SHP77 treated with DMSO at 0.1 percent for 48 hours (cell line): ENCODE measurements around the gene TSEN2.
"Not testable (repeated sequence)": the region's sequence is repeated elsewhere in the genome, so short reads cannot be mapped to it uniquely, and the experiment has no call there.

Experiments
- DNase-seq: peaks from one replicate; lab custom pipeline; 2025; lab: John Stamatoyannopoulos, UW

Gene TSEN2

DNA sequence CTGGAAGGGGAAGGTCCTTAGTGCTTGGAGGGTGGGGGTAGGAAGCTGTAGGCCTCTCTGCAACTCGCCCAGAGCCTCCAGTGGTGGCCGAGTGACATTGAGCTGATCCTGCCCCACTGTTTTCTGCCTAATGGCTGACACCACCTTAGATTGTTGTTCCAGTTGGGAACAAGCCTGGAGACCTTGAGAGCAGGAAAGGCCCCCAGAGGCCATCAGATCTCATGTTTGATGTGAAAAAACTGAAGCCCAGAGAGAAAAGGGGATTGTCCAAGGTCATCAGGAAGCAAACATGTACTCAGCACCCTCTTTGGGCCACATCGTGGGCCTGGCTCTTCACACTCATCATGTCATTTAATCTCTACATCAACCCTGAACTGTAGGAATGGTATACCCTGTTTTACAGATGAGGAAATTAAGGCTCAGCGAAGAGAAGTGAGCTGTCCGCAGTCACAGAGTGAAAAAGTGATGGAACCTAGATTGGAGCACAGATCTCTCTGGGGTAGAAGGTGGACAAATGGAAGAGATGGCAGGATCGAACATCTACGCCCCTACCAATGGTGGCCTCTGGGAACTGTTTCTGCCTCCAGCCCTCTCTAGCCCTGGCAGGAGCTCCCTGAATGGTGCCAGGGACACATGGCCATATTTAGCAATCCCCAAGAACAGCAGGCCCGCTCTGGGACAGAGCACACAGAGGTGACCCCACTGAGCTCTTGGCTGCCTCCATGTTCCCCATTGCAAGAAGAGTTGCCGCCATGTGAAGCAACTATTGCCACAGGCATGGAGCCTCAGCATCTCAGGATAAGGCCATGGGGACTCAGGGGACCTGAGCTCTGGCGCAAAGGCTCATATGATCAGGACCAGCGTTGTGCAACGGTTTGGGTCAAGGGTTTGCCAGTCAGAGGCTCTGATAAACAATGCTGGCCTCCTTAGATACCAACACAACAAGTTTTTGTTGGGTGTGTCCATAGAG is 31.6 kb upstream of the TSEN2 start:
- no peak for DNase-seq

DNA sequence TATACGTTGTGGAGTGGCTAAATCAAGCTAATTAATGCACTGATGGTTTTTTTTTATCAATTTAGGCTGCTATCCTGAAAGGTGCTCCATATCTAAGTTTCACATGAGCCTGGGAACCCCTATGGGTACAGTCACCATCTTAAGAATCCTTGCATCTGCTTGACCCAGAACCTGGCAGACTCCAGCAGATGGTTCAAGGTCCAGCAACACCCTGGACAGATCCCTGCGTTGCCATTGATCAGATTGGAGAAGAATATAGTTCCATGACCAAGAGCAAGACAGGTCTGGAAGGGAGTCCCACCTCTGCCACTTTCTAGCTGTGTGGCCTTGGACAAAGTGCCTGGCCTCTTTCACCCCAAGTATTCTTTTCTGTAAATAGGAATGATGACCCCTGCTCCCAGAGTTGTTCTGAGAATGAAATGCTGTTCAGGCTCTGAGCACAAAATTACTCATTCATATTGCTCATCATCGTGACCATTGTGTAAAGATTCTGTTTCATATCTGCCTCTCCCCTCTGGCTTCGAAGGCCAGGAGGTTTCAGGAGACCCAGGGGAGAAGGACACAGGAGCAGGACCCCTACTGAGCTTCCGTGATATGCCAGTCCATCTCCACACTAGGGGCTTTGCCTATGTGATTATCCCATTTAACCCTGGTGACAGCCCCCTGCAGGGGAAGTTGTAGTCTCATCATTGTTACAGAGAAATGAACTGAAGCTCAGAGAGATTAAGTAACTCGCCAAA is 30.0 kb upstream of the TSEN2 start:
- DNase-seq: no peak

DNA sequence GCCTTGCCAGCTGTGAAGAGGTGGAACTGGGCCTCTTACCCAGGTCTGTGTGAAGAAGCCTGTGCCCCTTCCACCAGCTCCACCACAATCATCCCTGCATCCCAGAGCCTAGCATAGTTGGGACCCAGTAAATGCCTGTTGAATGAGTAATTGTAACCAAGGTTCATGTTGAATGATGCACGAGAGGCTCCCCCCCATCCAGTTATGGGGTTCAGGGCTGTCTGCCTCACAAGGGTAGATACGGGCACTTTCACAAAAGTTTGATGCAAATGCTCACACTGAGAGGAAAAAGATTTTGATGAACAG is 29.5 kb upstream of the TSEN2 start:
- no peak for DNase-seq

DNA sequence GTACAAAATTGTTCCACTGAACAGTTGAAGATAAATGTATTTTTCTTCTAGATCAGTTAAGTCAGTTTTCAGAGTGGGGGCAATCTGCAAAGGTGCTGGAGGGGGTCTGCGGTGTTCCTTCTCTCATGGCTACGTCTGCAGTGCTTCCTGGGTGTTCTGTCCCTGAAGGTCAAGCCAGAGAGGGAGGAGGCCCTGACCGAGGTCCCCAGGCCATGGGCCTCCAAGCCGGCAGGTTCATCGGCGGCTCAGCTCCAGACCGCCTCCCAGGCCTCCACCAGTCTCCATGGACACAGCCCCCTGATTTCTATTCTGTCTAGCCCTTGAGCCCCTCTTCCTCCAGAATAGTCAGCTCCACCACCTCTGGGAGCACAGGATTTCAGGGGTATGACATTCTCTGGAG is 28.5 kb upstream of the TSEN2 start:
- no peak for DNase-seq

DNA sequence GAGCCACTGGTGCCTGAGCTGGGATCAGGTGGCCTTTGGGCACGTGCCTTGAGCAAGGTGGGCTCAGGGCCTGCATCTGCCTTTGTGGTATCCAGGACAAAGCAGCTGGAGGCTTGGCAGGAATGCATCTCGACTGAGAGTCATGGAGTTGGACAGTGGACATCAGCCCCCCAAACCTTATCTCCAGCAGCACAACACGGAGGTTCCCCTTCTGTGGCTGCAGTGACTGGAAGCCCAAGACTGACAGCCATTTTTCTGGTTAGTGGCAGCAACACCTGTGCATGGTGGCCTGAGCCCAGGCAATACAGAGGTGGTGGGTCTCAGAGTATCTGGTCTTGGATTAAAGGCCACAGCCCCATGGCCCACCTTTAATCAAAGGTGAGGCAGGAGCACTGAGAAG is 27.8 kb upstream of the TSEN2 start:
- no peak for DNase-seq

DNA sequence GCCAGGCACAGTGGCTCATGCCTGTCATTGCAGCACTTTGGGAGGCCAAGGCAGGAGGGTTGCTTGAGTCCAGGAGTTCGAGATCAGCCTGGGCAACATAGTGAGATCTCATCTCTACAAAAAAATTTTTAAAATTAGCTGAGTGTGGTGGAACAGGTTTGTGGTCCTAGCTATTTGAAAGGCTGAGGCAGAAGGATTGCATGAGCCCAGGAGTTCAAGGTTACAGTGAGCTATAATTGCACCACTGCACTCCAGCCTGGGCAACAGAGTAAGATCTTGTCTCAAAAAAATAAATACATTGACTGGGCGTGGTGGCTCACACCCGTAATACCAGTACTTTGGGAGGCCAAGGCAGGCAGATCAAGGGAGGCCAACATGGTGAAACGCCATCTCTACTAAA is 26.9 kb upstream of the TSEN2 start:
- not testable (repeated sequence) for DNase-seq

DNA sequence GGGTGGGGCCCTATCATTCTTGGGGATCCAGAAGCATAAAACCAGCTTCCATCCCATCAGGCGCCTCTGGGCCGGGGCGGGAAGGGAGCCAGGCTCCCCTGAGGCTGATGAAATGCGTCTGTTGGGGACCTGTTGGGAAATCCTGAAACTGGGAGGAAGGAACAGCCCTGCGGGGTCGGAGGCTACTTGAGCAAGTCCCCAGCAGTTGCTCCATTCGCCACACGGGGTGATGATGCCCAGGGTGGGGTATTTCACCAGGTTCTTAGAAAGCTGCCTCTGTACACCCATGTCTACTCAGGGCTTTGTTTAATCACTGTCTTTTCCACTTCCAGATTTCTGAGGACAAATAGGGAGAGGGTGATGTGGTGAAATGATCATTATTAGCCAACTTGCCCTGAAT is 25.4 kb upstream of the TSEN2 start:
- DNase-seq: no peak

DNA sequence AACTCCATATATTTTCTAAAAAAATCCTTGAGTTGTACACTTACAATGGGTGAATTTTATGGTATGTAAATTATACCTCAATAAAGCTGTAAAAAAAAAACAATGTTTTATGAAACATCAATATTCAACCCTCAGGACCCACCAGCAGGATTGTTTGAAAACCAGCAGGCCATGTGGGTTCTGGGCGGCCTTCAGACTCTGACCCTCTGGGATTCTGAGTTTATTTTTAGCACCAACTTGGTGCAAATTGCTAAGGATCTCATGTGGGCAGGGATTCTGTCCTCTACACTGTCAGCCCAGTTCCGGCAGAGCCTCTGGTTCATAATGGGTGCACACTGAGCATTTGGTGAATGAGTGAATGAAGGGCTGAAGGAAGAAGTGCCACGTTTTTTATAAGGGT is 24.2 kb upstream of the TSEN2 start:
- no peak for DNase-seq

DNA sequence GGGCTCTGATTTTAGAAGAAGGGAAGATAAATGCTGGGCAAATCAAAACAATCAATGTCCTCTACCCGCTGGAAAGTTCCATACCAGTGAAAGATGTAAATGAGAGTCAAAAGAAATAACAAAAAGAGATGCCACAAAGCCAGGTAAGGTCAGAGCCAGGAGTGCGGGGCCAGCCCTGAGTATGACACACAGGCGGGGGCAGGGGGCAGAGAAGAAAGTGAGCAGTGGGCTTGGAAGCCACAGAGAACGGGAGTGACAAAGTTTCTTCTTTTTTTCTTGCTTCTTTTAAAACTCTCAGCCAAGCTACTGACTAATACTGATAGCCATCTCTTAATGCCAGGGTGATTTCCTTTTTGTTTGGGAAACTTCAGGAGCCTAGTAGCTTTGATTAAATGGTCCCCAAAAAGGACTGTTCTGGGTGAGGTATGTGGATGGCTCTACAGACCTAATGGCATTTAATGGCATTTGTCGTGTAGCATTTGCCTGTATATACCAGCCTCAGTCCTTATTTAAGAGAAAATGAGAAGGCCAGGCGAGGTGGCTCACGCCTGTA is 23.1 kb upstream of the TSEN2 start:
- no peak for DNase-seq

DNA sequence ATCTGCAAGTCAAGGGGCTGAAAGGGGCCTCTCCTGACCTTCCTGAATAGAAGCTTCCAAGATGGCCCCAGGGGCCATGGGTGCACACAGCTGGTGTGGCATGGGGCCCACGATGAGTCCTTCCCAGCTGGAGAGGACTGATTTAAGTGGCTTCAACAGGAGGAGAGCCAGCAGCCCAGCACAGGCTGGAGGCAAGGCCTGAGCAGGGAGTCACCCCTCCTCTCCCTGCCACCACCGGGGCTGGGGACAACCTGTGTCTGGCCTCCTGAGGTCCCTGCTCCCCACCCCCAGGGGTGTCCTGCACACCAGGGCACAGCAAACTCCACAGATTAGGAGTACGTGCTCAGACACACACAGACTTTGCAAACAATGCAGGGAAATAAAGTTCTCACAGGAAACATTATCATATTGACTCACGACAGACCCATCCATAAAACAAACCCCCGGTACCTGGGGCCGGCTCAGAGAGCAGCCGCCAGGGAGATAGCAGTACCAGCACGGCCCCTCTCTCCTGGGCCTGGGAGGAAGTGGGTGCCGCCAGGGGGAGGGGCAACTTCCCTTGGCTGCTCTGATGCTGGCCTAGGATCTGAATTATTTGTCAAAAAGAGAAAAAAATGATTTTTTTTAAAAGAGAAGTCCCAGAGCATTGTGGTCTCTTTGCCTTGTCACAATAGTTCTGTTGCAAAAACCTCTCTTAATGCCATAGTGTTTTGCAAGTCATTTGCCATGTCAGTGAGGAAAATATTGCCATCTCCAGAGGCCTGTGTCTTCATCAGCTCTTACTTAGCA is 21.9 kb upstream of the TSEN2 start:
- no peak for DNase-seq

DNA sequence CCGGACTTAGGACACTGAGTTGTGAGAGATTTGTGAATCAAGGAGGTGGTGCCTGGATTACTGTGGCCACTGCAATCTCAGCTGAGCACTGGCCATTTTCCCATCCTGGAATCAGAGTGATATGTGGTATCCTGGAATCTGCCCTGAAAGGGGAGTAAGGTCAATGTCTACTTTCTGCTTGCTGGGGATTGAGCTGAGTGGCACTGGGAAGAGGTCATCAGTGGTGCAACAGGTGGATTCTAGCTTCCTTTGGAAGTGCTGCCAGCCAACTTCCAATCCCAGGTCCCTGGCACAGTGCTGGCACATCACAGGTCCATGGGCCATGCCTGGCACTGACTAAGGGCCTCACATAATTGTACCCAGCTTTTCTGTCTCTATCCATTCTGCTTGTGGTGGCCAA is 20.6 kb upstream of the TSEN2 start:
- no peak for DNase-seq

DNA sequence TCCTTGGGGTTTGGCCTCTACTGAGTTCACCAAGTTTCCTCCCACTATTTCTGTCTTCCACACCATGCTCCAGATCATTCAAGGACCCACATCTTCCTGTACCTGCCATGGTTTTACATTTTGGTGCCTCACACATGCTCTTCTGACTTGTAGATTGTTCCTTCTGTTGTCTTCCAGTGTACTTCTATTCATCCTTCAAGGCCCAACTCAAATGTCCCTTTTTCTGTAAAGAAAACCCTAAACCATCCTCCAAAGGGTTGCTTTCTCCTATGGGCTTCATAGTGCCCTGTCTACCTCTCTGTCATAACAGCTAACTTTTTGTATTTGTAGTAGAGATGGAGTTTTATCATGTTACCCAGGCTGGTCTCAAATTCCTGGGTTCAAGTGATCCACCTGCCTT is 20.1 kb upstream of the TSEN2 start:
- no peak for DNase-seq

DNA sequence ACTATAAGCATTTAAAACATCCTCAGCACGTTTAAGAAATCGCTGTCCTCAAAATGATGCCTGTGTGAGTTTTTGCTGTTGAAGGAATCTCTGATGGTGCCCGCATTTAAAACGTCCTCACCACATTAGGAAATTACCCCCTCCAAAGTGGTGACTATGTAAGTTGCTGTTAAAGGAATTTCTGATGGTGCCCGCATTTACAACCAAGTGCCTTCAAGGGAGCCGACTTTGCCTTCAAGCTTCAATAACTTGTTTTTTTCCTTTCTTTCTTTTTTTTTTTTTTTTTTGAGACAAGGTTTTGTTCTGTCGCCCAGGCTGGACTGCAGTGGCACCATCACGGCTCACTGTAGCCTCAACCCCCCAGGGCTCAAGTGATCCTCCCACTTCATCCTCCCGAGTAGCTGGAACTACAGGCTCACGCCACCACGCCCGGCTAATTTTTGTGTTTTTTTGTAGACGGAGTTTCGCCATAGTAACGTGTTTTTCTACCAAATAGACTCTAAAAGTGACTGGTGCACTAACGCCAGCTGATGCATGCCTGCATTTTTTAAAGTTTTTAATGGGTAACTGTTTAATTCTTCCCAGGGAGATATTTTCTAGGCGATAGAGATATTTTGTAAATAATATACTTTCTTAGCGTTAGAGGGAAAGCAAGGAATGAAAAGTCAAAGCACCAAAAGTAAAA is 19.0 kb upstream of the TSEN2 start:
- no peak for DNase-seq

DNA sequence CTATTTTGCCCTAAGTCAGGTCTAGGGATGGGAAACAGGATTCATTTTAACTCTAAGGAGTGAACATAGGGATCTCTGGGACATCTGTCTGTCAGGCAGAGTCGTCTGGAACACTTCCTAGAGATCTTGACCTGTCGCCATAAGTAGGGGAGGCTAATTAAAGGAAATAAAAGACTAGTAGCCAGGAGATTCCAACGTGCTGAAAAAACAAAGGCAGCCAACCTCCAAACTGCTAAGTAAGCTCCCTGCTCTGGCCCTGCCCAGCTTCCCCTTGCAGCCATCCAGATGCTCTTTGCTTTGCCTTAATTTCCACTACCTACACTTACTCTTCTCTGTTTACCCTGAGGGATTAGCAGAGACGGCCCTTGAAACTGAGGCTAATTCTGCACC is 18.4 kb upstream of the TSEN2 start:
- no peak for DNase-seq

DNA sequence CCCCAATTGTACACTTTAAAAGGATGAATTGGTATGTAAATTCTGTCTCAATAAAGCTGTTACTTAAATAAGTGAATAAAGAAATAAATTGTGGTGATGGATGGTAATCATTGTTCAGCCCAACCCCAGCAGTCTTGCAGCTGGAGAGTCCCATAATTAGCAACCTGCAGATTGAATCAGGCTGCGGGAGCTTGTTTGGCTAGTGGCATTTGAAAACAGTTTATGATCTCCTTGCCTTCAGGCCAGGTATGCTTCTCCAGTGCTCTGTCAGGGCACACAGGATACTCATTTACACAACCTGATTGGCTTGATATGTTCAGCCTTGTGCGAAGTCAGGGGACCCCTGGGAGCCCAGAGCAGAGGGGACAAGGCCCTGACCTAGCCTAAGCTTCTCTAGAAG is 16.5 kb upstream of the TSEN2 start:
- no peak for DNase-seq

DNA sequence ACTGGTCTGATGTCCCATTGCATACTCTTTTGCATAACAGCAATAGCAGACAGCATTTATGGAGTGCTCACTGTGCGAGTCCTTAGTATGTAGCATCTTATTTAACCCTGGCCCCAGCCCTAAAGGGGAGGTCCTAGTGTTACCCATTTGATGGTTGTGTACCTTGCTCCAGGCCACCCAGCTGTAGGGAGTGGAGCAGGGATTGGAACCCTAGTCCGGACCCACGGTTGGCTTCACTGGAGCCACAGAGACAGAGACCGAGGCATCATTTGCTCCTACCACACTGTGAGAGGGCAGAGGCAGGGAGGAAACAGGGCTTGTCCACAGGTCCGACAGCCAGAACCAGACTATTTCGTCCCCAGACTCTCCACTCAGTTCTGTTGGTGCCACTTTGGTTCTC is 16.0 kb upstream of the TSEN2 start:
- no peak for DNase-seq

DNA sequence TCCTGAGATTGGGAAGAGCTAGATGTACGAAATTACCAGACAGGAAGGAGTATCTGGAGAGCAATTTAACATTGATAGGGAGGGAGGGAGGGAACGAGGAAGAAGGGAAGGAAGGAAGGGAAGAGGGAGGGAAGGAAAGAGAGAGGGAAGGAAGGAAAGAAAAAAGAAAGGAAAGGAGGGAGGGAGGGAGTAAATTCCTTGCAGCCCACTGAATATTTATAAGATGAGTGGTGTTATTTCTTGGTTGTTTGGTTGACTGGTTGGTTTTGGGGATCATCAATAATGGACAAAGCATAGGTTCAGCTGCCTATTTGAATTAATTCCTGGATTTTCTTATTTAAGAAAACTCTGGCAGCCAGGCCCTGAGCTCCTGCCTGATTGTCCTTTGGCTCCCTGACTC is 15.5 kb upstream of the TSEN2 start:
- no peak for DNase-seq

DNA sequence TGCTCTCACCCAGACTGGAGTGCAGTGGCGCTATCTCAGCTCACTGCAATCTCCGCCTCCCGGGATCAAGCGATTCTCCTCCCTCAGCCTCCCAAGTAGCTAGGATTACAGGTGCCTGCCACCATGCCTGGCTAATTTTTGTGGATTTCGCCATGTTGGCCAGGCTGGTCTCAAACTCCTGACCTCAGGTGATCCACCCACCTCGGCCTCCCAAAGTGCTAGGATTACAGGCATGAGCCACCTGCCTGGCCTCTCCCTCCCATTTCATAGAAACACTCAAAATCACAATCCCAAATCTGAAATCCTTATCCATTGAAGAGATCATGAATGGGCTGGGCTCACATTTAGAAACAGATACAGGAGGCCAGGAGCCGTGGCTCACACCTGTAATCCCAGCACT is 15.1 kb upstream of the TSEN2 start:
- not testable (repeated sequence) for DNase-seq

DNA sequence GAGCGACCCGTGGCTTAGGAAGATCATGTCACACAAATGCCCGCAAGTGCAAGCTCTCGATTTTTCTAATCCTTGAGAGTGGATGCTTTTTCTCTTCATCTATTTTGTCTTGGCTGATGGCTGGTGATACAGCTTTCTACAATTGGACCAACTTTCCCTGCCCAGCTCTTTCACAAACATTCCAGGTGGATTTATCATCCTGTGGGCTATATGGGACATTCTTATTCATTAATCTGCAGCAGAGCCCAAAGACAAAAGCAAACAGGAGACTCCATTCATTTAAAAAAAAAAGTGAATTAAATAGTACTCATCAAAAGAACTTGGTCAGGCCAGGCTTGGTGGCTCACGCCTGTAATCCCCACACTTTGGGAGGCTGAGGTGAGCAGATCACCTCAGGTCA is 14.2 kb upstream of the TSEN2 start:
- DNase-seq: no peak

DNA sequence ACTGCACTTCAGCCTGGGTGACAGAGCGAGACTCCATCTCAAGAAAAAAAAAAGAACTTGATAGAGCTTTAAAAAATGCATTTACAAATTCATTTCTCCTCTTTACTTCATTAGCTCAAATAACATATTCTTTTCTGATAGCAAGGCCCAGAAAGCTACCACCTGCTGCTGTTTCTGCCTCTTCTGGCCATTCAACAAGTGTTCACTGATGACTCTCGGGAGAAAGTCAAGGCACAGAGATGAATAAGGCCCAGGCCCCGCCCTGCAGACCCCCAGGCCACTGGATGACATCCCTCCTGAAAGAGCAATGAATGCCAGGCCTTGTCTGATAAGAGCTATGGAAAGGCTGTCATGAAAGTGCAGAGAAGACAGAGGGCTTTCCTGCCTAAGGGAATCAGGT is 13.6 kb upstream of the TSEN2 start:
- DNase-seq: no peak

DNA sequence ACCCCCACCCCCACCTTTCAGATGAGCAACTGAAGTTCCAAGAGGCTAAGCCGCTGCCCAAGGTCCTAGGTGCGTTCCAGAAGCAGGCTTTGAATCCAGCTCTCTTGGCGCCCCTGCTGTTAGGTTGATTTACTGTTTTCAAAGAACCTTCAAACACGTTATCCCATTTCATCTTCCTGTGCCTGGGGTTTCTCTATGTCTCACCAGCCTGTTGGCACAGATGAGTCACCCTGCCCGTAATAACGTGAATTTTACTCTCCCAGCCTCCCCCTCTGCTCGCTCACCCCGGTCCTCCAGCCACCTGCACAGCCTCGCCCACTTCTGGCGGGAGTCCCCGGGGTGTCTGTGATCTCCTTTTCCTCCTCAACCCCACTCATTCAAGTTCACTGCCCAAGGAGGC is 13.0 kb upstream of the TSEN2 start:
- DNase-seq: no peak
